ENCODE results near the gene MRO. TPM values are rescaled to one million over a fixed set of nuclear protein-coding genes. Genes with fewer than 3 reads are reported as not detected.

The MRO gene
- polyA plus RNA-seq, 1 of the 3 experiments (the other 2 are of a cell fraction), result not detected

DNA sequence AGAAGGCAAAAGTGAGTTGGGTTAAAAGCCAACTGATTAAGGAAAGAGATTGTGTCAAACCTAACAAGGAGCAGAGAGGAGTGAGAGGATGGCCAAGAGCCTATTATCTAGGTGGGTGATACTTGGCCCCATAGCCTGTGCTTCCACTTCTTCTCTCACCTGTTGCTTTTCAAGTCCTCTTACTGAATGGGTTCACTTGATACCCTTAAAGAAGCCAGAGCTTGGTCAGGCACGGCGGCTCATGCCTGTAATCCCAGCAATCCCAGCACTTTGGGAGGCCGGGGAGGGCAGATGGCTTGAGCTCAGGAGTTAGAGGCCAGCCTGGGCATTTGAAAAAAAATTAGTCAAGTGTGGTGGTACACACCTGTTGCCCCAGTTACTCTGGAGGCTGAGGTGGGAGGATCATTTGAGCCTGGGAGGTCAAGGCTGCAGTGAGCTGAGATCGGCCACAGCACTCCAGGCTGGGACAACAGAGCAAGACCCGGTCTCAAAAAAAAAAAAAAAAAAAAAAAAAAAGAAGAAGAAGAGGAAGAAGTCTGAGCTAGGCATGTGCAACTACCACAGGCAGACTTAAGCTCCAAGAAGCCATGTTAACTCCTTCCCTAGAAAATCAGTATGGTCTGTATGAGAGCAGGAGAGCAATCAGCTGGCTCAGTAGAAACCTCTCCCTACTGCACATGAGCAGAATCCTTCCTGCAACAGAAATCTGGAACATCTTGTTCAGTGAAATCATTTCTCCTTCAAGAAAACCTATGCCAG, 30.7 kb upstream of the MRO start:
- Histone ChIP-seq H3K4me2 (no peak overlapping the region), H3K27me3 (ENCODE audit: insufficient read depth) (no peaks in the 10 kb centered on the region), H4K20me1 (ENCODE audit: insufficient read depth) (no peaks in the 10 kb centered on the region), H3K27ac (ENCODE audit: low read depth in 2 of 2, low read length in 1 of 2) (no peak overlapping the region), H3K9me3 (no peaks in the 10 kb centered on the region), H3K4me1 (ENCODE audit: control insufficient read depth in 1 of 2, insufficient read depth in 2 of 2, low read depth in 1 of 2, low read length in 1 of 2) (no peaks in the 10 kb centered on the region), H3K9ac (no peak overlapping the region), H3K4me3 (ENCODE audit: low read depth in 2 of 2, low read length in 1 of 2) (no peak overlapping the region), H2AFZ (ENCODE audit: low read depth) (no peak overlapping the region), H3K9me2 (no peaks in the 10 kb centered on the region), H3K79me2 (ENCODE audit: insufficient read depth) (no peaks in the 10 kb centered on the region), H3K36me3 (replicated peaks in 1 of 2; ENCODE audit: control insufficient read depth in 1 of 2, insufficient read depth in 2 of 2, low read length in 1 of 2) (no peaks in the 10 kb centered on the region), H3F3A (replicated peaks; ENCODE audit: insufficient read depth) (peaks cover 6% of the 10 kb centered on the region)
- ChIA-PET POLR2A (no interaction called here), CTCF (interaction anchor here (1.4 kb wide), 1 partner anchor 9 kb away, joined by 3 read pairs; no protein-coding TSS in a partner anchor)
- TF ChIP-seq GATA2 (CRISPR knock-in tag; IDR thresholded peaks at IDR 0.05) (no peak), CHD2 (IDR thresholded peaks at IDR 0.05; ENCODE audit: low read length, partially characterized antibody) (no peak), YY1 (IDR thresholded peaks at IDR 0.05; ENCODE audit: low read depth) (no peak), EP300 (IDR thresholded peaks at IDR 0.05; ENCODE audit: borderline replicate concordance in 1 of 2, low read depth in 1 of 2, low read length in 1 of 2) (no peak), RCOR1 (IDR thresholded peaks at IDR 0.05; ENCODE audit: low read length) (no peak), FOXJ3 (CRISPR knock-in tag; IDR thresholded peaks at IDR 0.05) (no peak), EZH2phosphoT487 (IDR thresholded peaks at IDR 0.05; ENCODE audit: borderline replicate concordance, low read depth) (no peak), NRF1 (IDR thresholded peaks at IDR 0.05; ENCODE audit: low read depth, low read length) (no peak), SMC3 (IDR thresholded peaks at IDR 0.05; ENCODE audit: low read depth, low read length) (no peak), MEF2A (IDR thresholded peaks at IDR 0.05; ENCODE audit: borderline replicate concordance, low read depth) (no peak), RAD21 (IDR thresholded peaks at IDR 0.05; ENCODE audit: low read length) (no peak), TAF1 (IDR thresholded peaks at IDR 0.05; ENCODE audit: borderline replicate concordance, low read depth, low read length) (no peak)
- TF ChIP-seq, protein P1, sequence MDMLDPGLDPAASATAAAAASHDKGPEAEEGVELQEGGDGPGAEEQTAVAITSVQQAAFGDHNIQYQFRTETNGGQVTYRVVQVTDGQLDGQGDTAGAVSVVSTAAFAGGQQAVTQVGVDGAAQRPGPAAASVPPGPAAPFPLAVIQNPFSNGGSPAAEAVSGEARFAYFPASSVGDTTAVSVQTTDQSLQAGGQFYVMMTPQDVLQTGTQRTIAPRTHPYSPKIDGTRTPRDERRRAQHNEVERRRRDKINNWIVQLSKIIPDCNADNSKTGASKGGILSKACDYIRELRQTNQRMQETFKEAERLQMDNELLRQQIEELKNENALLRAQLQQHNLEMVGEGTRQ (IDR thresholded peaks at IDR 0.05; ENCODE audit: borderline replicate concordance, low read depth, low read length), result no peak
- TF ChIP-seq, protein P2, sequence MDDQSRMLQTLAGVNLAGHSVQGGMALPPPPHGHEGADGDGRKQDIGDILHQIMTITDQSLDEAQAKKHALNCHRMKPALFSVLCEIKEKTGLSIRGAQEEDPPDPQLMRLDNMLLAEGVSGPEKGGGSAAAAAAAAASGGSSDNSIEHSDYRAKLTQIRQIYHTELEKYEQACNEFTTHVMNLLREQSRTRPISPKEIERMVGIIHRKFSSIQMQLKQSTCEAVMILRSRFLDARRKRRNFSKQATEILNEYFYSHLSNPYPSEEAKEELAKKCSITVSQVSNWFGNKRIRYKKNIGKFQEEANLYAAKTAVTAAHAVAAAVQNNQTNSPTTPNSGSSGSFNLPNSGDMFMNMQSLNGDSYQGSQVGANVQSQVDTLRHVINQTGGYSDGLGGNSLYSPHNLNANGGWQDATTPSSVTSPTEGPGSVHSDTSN (IDR thresholded peaks at IDR 0.05), result no peak
- TF ChIP-seq, protein P3, sequence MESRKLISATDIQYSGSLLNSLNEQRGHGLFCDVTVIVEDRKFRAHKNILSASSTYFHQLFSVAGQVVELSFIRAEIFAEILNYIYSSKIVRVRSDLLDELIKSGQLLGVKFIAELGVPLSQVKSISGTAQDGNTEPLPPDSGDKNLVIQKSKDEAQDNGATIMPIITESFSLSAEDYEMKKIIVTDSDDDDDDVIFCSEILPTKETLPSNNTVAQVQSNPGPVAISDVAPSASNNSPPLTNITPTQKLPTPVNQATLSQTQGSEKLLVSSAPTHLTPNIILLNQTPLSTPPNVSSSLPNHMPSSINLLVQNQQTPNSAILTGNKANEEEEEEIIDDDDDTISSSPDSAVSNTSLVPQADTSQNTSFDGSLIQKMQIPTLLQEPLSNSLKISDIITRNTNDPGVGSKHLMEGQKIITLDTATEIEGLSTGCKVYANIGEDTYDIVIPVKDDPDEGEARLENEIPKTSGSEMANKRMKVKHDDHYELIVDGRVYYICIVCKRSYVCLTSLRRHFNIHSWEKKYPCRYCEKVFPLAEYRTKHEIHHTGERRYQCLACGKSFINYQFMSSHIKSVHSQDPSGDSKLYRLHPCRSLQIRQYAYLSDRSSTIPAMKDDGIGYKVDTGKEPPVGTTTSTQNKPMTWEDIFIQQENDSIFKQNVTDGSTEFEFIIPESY (IDR thresholded peaks at IDR 0.05; ENCODE audit: borderline replicate concordance, low read depth), result no peak
- TF ChIP-seq, protein P4, sequence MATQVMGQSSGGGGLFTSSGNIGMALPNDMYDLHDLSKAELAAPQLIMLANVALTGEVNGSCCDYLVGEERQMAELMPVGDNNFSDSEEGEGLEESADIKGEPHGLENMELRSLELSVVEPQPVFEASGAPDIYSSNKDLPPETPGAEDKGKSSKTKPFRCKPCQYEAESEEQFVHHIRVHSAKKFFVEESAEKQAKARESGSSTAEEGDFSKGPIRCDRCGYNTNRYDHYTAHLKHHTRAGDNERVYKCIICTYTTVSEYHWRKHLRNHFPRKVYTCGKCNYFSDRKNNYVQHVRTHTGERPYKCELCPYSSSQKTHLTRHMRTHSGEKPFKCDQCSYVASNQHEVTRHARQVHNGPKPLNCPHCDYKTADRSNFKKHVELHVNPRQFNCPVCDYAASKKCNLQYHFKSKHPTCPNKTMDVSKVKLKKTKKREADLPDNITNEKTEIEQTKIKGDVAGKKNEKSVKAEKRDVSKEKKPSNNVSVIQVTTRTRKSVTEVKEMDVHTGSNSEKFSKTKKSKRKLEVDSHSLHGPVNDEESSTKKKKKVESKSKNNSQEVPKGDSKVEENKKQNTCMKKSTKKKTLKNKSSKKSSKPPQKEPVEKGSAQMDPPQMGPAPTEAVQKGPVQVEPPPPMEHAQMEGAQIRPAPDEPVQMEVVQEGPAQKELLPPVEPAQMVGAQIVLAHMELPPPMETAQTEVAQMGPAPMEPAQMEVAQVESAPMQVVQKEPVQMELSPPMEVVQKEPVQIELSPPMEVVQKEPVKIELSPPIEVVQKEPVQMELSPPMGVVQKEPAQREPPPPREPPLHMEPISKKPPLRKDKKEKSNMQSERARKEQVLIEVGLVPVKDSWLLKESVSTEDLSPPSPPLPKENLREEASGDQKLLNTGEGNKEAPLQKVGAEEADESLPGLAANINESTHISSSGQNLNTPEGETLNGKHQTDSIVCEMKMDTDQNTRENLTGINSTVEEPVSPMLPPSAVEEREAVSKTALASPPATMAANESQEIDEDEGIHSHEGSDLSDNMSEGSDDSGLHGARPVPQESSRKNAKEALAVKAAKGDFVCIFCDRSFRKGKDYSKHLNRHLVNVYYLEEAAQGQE (IDR thresholded peaks at IDR 0.05; ENCODE audit: low read depth, low read length), result no peak
- TF ChIP-seq, protein P5, sequence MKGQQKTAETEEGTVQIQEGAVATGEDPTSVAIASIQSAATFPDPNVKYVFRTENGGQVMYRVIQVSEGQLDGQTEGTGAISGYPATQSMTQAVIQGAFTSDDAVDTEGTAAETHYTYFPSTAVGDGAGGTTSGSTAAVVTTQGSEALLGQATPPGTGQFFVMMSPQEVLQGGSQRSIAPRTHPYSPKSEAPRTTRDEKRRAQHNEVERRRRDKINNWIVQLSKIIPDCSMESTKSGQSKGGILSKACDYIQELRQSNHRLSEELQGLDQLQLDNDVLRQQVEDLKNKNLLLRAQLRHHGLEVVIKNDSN (IDR thresholded peaks at IDR 0.05; ENCODE audit: borderline replicate concordance, low read depth), result no peak
- TF ChIP-seq, protein P6, sequence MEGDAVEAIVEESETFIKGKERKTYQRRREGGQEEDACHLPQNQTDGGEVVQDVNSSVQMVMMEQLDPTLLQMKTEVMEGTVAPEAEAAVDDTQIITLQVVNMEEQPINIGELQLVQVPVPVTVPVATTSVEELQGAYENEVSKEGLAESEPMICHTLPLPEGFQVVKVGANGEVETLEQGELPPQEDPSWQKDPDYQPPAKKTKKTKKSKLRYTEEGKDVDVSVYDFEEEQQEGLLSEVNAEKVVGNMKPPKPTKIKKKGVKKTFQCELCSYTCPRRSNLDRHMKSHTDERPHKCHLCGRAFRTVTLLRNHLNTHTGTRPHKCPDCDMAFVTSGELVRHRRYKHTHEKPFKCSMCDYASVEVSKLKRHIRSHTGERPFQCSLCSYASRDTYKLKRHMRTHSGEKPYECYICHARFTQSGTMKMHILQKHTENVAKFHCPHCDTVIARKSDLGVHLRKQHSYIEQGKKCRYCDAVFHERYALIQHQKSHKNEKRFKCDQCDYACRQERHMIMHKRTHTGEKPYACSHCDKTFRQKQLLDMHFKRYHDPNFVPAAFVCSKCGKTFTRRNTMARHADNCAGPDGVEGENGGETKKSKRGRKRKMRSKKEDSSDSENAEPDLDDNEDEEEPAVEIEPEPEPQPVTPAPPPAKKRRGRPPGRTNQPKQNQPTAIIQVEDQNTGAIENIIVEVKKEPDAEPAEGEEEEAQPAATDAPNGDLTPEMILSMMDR (IDR thresholded peaks at IDR 0.05), result no peak
- WGBS (ENCODE audit: low lambda C conversion rate), result 95% methylated on average over 5 of the region's 5 CpGs
- no peak for DNase-seq

Data from SK-N-SH (cell line).